A549 (cell line): ENCODE results near the gene RAP2C. TPM values are rescaled to one million over a fixed set of nuclear protein-coding genes. Genes with fewer than 3 reads are reported as not detected.
"Not testable (repeated sequence)": the region's sequence is repeated elsewhere in the genome, so short reads cannot be mapped to it uniquely, and the experiment has no call there.

ENCODE experiments used
- ATAC-seq, 2 experiments: fragments of 200-7000 bp in 1 of 2; fragments of >200 bp in 1 of 2; cut with Nextera tagmentation in 1 of 2; cut with Tn5 transposase in 1 of 2; 3 replicates each; pipeline versions ENCODE4 v1.8.0 to v1.9.1; 2018 to 2020; ENCODE audit warnings: mild to moderate bottlenecking in 1 of 2, moderate library complexity in 1 of 2
- CTCF ChIA-PET: fragments of 300-600 bp; sonication (Branson Sonifier 250); formaldehyde crosslinking; extraction: SDS; loops from one replicate; lab custom pipeline; 2021; ENCODE audit warnings: antibody characterized with exemption, inconsistent platforms; lab: Yijun Ruan, JAX
- POLR2A ChIA-PET: fragments of 350-600 bp; formaldehyde crosslinking; extraction: SDS; loops from one replicate; lab custom pipeline; 2021; ENCODE audit warnings: antibody characterized with exemption, inconsistent platforms; lab: Yijun Ruan, JAX
- DNase-seq, 2 experiments: peaks; one replicate each; pipeline versions ENCODE4 v3.0.0 to v3.0.0-alpha.2; 2011 to 2016; ENCODE audit warnings: low read depth in 1 of 2, low spot score in 1 of 2
- FAIRE-seq: peaks from 2 replicates; lab custom pipeline; 2011; peaks lifted over from hg19 to GRCh38; lab: Jason Lieb, UNC
- H3K27ac ChIP-seq, 2 experiments: fragments of >200 bp; sonication (Bioruptor Twin); formaldehyde crosslinking; 3 replicates each; pipeline ENCODE4 v1.5.1; 2016 to 2017
- H3K4me1 ChIP-seq: fragments of >200 bp; sonication (Bioruptor Twin); formaldehyde crosslinking; 3 replicates; pipeline ENCODE4 v1.6.1; 2016
- H3K4me2 ChIP-seq: fragments of >200 bp; sonication (Bioruptor Twin); formaldehyde crosslinking; 3 replicates; pipeline ENCODE4 v1.6.1; 2016
- H3K4me3 ChIP-seq: fragments of >200 bp; sonication (Bioruptor Twin); formaldehyde crosslinking; 3 replicates; pipeline ENCODE4 v1.5.1; 2016
- H3K9me3 ChIP-seq: fragments of >200 bp; sonication (Bioruptor Twin); formaldehyde crosslinking; 3 replicates; pipeline ENCODE4 v1.6.1; 2016
- BCL3 ChIP-seq: fragments of >200 bp; sonication (Bioruptor Twin); formaldehyde crosslinking; IDR thresholded peaks from 3 replicates; pipeline ENCODE4 v1.6.1; 2016
- CBX8 ChIP-seq: fragments of 200-600 bp; sonication (generic); IDR thresholded peaks from 2 replicates; pipeline ENCODE4 v1.6.1; 2016
- CHD4 ChIP-seq: fragments of 200-600 bp; sonication (generic); IDR thresholded peaks from 2 replicates; pipeline ENCODE4 v1.6.1; 2016; ENCODE audit warnings: antibody characterized with exemption, mild to moderate bottlenecking, borderline replicate concordance
- E2F6 ChIP-seq: IDR thresholded peaks from 2 replicates; pipeline ENCODE4 v1.6.1; 2012; ENCODE audit warnings: low read depth, borderline replicate concordance
- ELK1 ChIP-seq: fragments of 150-350 bp; IDR thresholded peaks from 2 replicates; pipeline ENCODE4 v1.6.1; 2014; ENCODE audit warnings: low read depth, mild to moderate bottlenecking, low read length
- FOSL2 ChIP-seq, 2 experiments: fragments of 450-650 bp in 1 of 2; fragments of >200 bp in 1 of 2; sonication (Bioruptor Twin) in 1 of 2; formaldehyde crosslinking; IDR thresholded peaks; 2 replicates each; pipeline versions ENCODE4 v1.5.0 to v1.6.1; 2016 to 2020; ENCODE audit warnings: mild to moderate bottlenecking in 1 of 2, moderate library complexity in 1 of 2
- FOXS1 ChIP-seq: fragments of 250-450 bp; sonication (Bioruptor Pico); IDR thresholded peaks from 2 replicates; pipeline ENCODE4 v1.5.0; 2020; ENCODE audit warnings: mild to moderate bottlenecking, moderate library complexity
- HES2 ChIP-seq: fragments of >200 bp; sonication (Bioruptor Twin); formaldehyde crosslinking; IDR thresholded peaks from 2 replicates; pipeline ENCODE4 v1.6.1; 2016
- HOXA7 ChIP-seq: fragments of 250-450 bp; sonication (Bioruptor Pico); IDR thresholded peaks from 2 replicates; pipeline ENCODE4 v1.5.0; 2020; ENCODE audit warnings: mild to moderate bottlenecking, moderate library complexity
- HOXB13 ChIP-seq: fragments of 250-450 bp; sonication (Bioruptor Pico); IDR thresholded peaks from 2 replicates; pipeline ENCODE4 v1.5.0; 2020; ENCODE audit warnings: low read depth, mild to moderate bottlenecking, moderate library complexity
- HOXB5 ChIP-seq: fragments of 250-450 bp; sonication (Bioruptor Pico); IDR thresholded peaks from 2 replicates; pipeline ENCODE4 v1.5.0; 2020; ENCODE audit warnings: mild to moderate bottlenecking, moderate library complexity
- MYC ChIP-seq: IDR thresholded peaks from 2 replicates; pipeline ENCODE4 v1.6.1; 2012; ENCODE audit warnings: mild to moderate bottlenecking, inconsistent platforms, low read length, improper control_type of control experiment, borderline replicate concordance
- SREBF2 ChIP-seq: fragments of 450-650 bp; IDR thresholded peaks from 2 replicates; pipeline ENCODE4 v1.6.1; 2014; ENCODE audit warnings: mild to moderate bottlenecking, moderate library complexity
- USF2 ChIP-seq: fragments of 450-650 bp; IDR thresholded peaks from 2 replicates; pipeline ENCODE4 v1.6.1; 2014; ENCODE audit warnings: antibody characterized with exemption
- ZNF302 ChIP-seq: fragments of 250-450 bp; sonication (Bioruptor Pico); IDR thresholded peaks from 2 replicates; pipeline ENCODE4 v1.9.0; 2021; ENCODE audit warnings: inconsistent platforms, mild to moderate bottlenecking, moderate library complexity
- WGBS: methylation state at CpG from one replicate; pipeline ENCODE4 v1.1.6; 2017; ENCODE audit errors: missing lambda C conversion rate; 5-methylcytosine and 5-hydroxymethylcytosine counted together
- polyA plus RNA-seq, 4 experiments: library from polyadenylated mRNA; depleted of rRNA in 3 of 4; stranded (reverse); fragments of >200 nt; fragmentation: RNase III in 1 of 4; extraction: RNeasy Plus Mini Kit Qiagen cat#74134 plus additional on column Dnase treatment in 1 of 4; gene quantifications; 2 replicates in 3 of 4; 3 replicates in 1 of 4; pipeline ENCODE4 v1.2.3, GENCODE V29; 2011 to 2017

RAP2C gene
- polyA plus RNA-seq, 2 of the 4 experiments (the other 2 are of a cell fraction), result 25.8 to 27.2 TPM

GRCh38 chrX:132165005-132165404 lies 54.2 kb downstream of the RAP2C start:
- no peaks in the 10 kb centered on the region for H3K4me1 ChIP-seq
- no peak for ATAC-seq
- no peak overlapping the region for H3K4me3 ChIP-seq
- POLR2A ChIA-PET, result no interaction called here
- H3K27ac ChIP-seq, result no peak overlapping the region
- DNase-seq, result no peak
- H3K4me2 ChIP-seq, result no peak overlapping the region
- TF ChIP-seq SREBF2 (no peak), E2F6 (no peak), HES2 (no peak), CHD4 (no peak), BCL3 (no peak), USF2 (no peak)
- peaks cover 4% of the 10 kb centered on the region; the same call in 1 of the 3 replicates for H3K9me3 ChIP-seq
- no peak for FAIRE-seq
- CTCF ChIA-PET, result no interaction called here

- H3K4me2 ChIP-seq, DNase-seq, H3K4me1 ChIP-seq, FAIRE-seq, H3K4me3 ChIP-seq, H3K9me3 ChIP-seq, CTCF ChIA-PET, ATAC-seq, POLR2A ChIA-PET, H3K27ac ChIP-seq: not testable (repeated sequence)
- WGBS, result 67% methylated on average over 3 of the region's 3 CpGs
Observed at GRCh38 chrX:132163094-132163493, 56.2 kb downstream of the RAP2C start.

- no peak for FAIRE-seq
- DNase-seq, result no peak
- no peak for ATAC-seq
- Histone ChIP-seq H3K4me1 (no peaks in the 10 kb centered on the region), H3K9me3 (no peaks in the 10 kb centered on the region), H3K27ac (no peak overlapping the region), H3K4me3 (no peak overlapping the region), H3K4me2 (no peak overlapping the region)
- CTCF ChIA-PET, result no interaction called here
- POLR2A ChIA-PET, result no interaction called here
- no peak for TF ChIP-seq HOXA7 (CRISPR knock-in tag)
- TF ChIP-seq FOSL2 (IDR thresholded peaks at IDR 0.05), result no peak
- TF ChIP-seq FOSL2 (CRISPR knock-in tag; IDR thresholded peaks at IDR 0.05), result no peak
- TF ChIP-seq ELK1, result no peak
- TF ChIP-seq E2F6, result no peak
- no peak for TF ChIP-seq FOXS1
- no peak for TF ChIP-seq HOXB13
- TF ChIP-seq CBX8, result no peak
- TF ChIP-seq MYC, result no peak
- TF ChIP-seq HOXB5 (CRISPR knock-in tag), result no peak
- TF ChIP-seq CHD4, result no peak
- no peak for TF ChIP-seq ZNF302 (CRISPR knock-in tag)
- WGBS, result 7% methylated on average over 4 of the region's 4 CpGs
Observed at GRCh38 chrX:132153166-132153565, 66.1 kb downstream of the RAP2C start.

Other genes with a start within 250 kb of the RAP2C start
- 16.8 and 23.9 TPM in 2 replicates for gene STK26, start 196.1 kb downstream of the RAP2C start, polyA plus RNA-seq (2011; rRNA removed)
- gene STK26, start 196.1 kb downstream of the RAP2C start, polyA plus RNA-seq (2017; fragmentation: RNase III; extraction: RNeasy Plus Mini Kit Qiagen cat#74134 plus additional on column Dnase treatment), result 10.0 to 11.5 TPM (median 11.3 TPM) in 3 replicates
- gene FRMD7, start 91.4 kb downstream of the RAP2C start, polyA plus RNA-seq (2011; rRNA removed), result not detected in 2 replicates
- gene FRMD7, start 91.4 kb downstream of the RAP2C start, polyA plus RNA-seq (2017; fragmentation: RNase III; extraction: RNeasy Plus Mini Kit Qiagen cat#74134 plus additional on column Dnase treatment), result not detected in 3 replicates